HCT116 (cell line): Measurements from ENCODE around the gene CPA2.

Source experiments
- ATF3 ChIP-seq: IDR thresholded peaks from 2 replicates; pipeline ENCODE4 v1.6.1; 2012
- CTCF ChIP-seq, 3 experiments: fragments of 200-600 bp in 1 of 3; sonication (generic) in 1 of 3; IDR thresholded peaks in 2 of 3; conservative IDR thresholded peaks in 1 of 3; 2 replicates each; pipeline ENCODE4 v1.5.1; 2012 to 2017; ENCODE audit warnings: low read depth in 2 of 3, low read length in 2 of 3, antibody characterized with exemption in 1 of 3, borderline replicate concordance in 1 of 3, control low read depth in 1 of 3, mild to moderate bottlenecking in 1 of 3, mixed read lengths in 1 of 3, mixed run types in 1 of 3, moderate library complexity in 1 of 3; ENCODE audit not compliant: insufficient read depth in 1 of 3
- EZH2 ChIP-seq: fragments of 200-600 bp; sonication (generic); IDR thresholded peaks from 2 replicates; pipeline ENCODE4 v1.6.1; 2017; ENCODE audit warnings: antibody characterized with exemption, mixed run types
- EZH2phosphoT487 ChIP-seq: fragments of 200-600 bp; IDR thresholded peaks from 2 replicates; pipeline ENCODE4 v1.6.1; 2018; ENCODE audit warnings: antibody characterized with exemption, borderline replicate concordance
- MAX ChIP-seq: IDR thresholded peaks from 2 replicates; pipeline ENCODE4 v1.6.1; 2012
- POLR2A ChIP-seq: IDR thresholded peaks from 2 replicates; pipeline ENCODE4 v1.7.0; 2011; ENCODE audit warnings: borderline replicate concordance; ENCODE audit not compliant: insufficient read depth, insufficient read length; ENCODE audit errors: extremely low read depth
- SP1 ChIP-seq: IDR thresholded peaks from 2 replicates; pipeline ENCODE4 v1.6.1; 2012; ENCODE audit warnings: low read depth
- ZBTB33 ChIP-seq: IDR thresholded peaks from 2 replicates; pipeline ENCODE4 v1.6.1; 2011; ENCODE audit warnings: mild to moderate bottlenecking, low read length, moderate library complexity; ENCODE audit not compliant: insufficient replicate concordance; ENCODE audit errors: extremely low read depth

- TF ChIP-seq POLR2A (no peak), ZBTB33 (no peak), CTCF (IDR thresholded peaks at IDR 0.05 in 2 of 3, conservative IDR thresholded peaks at IDR 0.05 in 1 of 3; ENCODE audit: borderline replicate concordance in 1 of 3, insufficient read depth in 1 of 3, low read depth in 2 of 3, low read length in 2 of 3) (no peak), SP1 (no peak), EZH2phosphoT487 (no peak), EZH2 (no peak), MAX (no peak), ATF3 (no peak)
Observed at GRCh38 chr7:130304878-130305277, 38.2 kb downstream of the CPA2 start.
